Osteocyte (in vitro differentiated cells): ENCODE measurements around the gene CNTNAP2. TPM values are rescaled to one million over a fixed set of nuclear protein-coding genes. Genes with fewer than 3 reads are reported as not detected.

Experiments used
- DNase-seq: peaks from one replicate; pipeline ENCODE4 v3.0.0; 2021; ENCODE audit warnings: mixed read lengths; ENCODE audit not compliant: unreplicated experiment; ENCODE audit errors: extremely low spot score
- H3K27ac Mint-ChIP-seq: one replicate; pipeline ENCODE4 v1.8.0; 2021; ENCODE audit warnings: mild to moderate bottlenecking, mixed read lengths; ENCODE audit not compliant: unreplicated experiment
- H3K27me3 Mint-ChIP-seq: one replicate; pipeline ENCODE4 v1.8.0; 2021; ENCODE audit warnings: mixed read lengths; ENCODE audit not compliant: unreplicated experiment
- H3K36me3 Mint-ChIP-seq: one replicate; pipeline ENCODE4 v1.8.0; 2021; ENCODE audit warnings: mixed read lengths; ENCODE audit not compliant: unreplicated experiment
- H3K4me1 Mint-ChIP-seq: one replicate; pipeline ENCODE4 v1.8.0; 2021; ENCODE audit warnings: mixed read lengths; ENCODE audit not compliant: unreplicated experiment
- H3K4me3 Mint-ChIP-seq: one replicate; pipeline ENCODE4 v1.8.0; 2021; ENCODE audit warnings: mild to moderate bottlenecking, moderate library complexity, mixed read lengths; ENCODE audit not compliant: unreplicated experiment
- H3K9me3 Mint-ChIP-seq: one replicate; pipeline ENCODE4 v1.8.0; 2021; ENCODE audit warnings: mixed read lengths; ENCODE audit not compliant: unreplicated experiment
- CTCF ChIP-seq: fragments of 200-600 bp; sonication (generic); IDR thresholded peaks from 2 replicates; pipeline ENCODE4 v1.5.0; 2021; ENCODE audit warnings: antibody characterized with exemption, mild to moderate bottlenecking, moderate library complexity
- total RNA-seq: library from RNA; stranded (reverse); gene quantifications from 2 replicates; pipeline ENCODE4 v1.2.1, GENCODE V29; 2021

Gene CNTNAP2
- total RNA-seq, 1 donor from 2014 or later: 1.4 TPM

- DNase-seq: no peak
- Mint-ChIP-seq H3K27ac (no peak overlapping the region), H3K9me3 (peaks cover 15% of the 10 kb centered on the region), H3K4me3 (no peak overlapping the region), H3K36me3 (no peaks in the 10 kb centered on the region), H3K27me3 (no peaks in the 10 kb centered on the region), H3K4me1 (no peaks in the 10 kb centered on the region)
- TF ChIP-seq CTCF: no peak
Observed at GRCh38 chr7:146619641-146620040, 503.0 kb downstream of the CNTNAP2 start.

- Mint-ChIP-seq H3K27ac (no peak overlapping the region), H3K27me3 (no peaks in the 10 kb centered on the region), H3K9me3 (no peaks in the 10 kb centered on the region), H3K4me3 (no peak overlapping the region), H3K4me1 (no peaks in the 10 kb centered on the region), H3K36me3 (no peaks in the 10 kb centered on the region)
- no peak for TF ChIP-seq CTCF
- DNase-seq: no peak
Observed at GRCh38 chr7:146626912-146627311, 510.3 kb downstream of the CNTNAP2 start.

- Mint-ChIP-seq H3K4me1 (no peaks in the 10 kb centered on the region), H3K36me3 (no peaks in the 10 kb centered on the region), H3K4me3 (no peak overlapping the region), H3K27me3 (no peaks in the 10 kb centered on the region), H3K27ac (no peak overlapping the region), H3K9me3 (peaks cover under 1% of the 10 kb centered on the region)
- DNase-seq: no peak
- TF ChIP-seq CTCF: no peak
Observed at GRCh38 chr7:146635205-146636032, 518.8 kb downstream of the CNTNAP2 start.

- Mint-ChIP-seq H3K27me3 (no peaks in the 10 kb centered on the region), H3K9me3 (peaks cover 5% of the 10 kb centered on the region), H3K4me1 (no peaks in the 10 kb centered on the region), H3K4me3 (no peak overlapping the region), H3K27ac (no peak overlapping the region), H3K36me3 (no peaks in the 10 kb centered on the region)
- no peak for TF ChIP-seq CTCF
- DNase-seq: no peak
Observed at GRCh38 chr7:146636033-146636356, 519.4 kb downstream of the CNTNAP2 start.

- no peak for DNase-seq
- TF ChIP-seq CTCF: no peak
- Mint-ChIP-seq H3K4me1 (no peaks in the 10 kb centered on the region), H3K27me3 (no peaks in the 10 kb centered on the region), H3K27ac (no peak overlapping the region), H3K4me3 (no peak overlapping the region), H3K36me3 (no peaks in the 10 kb centered on the region), H3K9me3 (peaks cover 5% of the 10 kb centered on the region)
Observed at GRCh38 chr7:146636581-146636980, 520.0 kb downstream of the CNTNAP2 start.
